ENCODE measurements around the gene ZSCAN10. TPM values are rescaled to one million over a fixed set of nuclear protein-coding genes. Genes with fewer than 3 reads are reported as not detected.

ZSCAN10 gene
- total RNA-seq, 1 donor from 2014 or later: not detected

DNA sequence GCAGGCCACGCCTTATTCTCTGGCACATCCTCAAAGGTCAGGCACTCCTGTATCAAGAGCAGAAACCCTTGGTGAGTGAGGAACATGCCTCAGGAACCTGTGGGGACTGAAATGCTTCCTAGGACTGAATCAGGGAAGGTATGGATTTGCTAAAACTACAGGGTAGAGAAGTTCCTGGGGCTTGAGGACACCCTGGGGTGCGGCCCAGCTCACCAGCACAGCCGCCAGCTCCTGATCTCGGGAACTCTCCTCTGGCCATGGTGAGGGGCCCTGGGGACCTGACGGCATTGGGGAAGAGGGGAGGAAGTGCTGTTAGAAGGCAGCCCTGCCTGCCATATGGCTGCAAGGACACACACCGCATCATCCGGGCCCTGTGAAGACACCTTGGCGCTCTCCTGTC lies 7.5 kb downstream of the ZSCAN10 start:
- Histone ChIP-seq H3K27me3 (peaks cover 7% of the 10 kb centered on the region), H3K4me3 (no peak overlapping the region), H3K9me3 (no peaks in the 10 kb centered on the region), H3K27ac (no peak overlapping the region), H3K4me1 (peaks cover 24% of the 10 kb centered on the region), H3K36me3 (no peaks in the 10 kb centered on the region)
- intact Hi-C loops (cut with DNase I): no loop called here
- DNase-seq: no peak
- TF ChIP-seq, protein P1, sequence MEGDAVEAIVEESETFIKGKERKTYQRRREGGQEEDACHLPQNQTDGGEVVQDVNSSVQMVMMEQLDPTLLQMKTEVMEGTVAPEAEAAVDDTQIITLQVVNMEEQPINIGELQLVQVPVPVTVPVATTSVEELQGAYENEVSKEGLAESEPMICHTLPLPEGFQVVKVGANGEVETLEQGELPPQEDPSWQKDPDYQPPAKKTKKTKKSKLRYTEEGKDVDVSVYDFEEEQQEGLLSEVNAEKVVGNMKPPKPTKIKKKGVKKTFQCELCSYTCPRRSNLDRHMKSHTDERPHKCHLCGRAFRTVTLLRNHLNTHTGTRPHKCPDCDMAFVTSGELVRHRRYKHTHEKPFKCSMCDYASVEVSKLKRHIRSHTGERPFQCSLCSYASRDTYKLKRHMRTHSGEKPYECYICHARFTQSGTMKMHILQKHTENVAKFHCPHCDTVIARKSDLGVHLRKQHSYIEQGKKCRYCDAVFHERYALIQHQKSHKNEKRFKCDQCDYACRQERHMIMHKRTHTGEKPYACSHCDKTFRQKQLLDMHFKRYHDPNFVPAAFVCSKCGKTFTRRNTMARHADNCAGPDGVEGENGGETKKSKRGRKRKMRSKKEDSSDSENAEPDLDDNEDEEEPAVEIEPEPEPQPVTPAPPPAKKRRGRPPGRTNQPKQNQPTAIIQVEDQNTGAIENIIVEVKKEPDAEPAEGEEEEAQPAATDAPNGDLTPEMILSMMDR (IDR thresholded peaks at IDR 0.05): no peak
- no peak for ATAC-seq

DNA sequence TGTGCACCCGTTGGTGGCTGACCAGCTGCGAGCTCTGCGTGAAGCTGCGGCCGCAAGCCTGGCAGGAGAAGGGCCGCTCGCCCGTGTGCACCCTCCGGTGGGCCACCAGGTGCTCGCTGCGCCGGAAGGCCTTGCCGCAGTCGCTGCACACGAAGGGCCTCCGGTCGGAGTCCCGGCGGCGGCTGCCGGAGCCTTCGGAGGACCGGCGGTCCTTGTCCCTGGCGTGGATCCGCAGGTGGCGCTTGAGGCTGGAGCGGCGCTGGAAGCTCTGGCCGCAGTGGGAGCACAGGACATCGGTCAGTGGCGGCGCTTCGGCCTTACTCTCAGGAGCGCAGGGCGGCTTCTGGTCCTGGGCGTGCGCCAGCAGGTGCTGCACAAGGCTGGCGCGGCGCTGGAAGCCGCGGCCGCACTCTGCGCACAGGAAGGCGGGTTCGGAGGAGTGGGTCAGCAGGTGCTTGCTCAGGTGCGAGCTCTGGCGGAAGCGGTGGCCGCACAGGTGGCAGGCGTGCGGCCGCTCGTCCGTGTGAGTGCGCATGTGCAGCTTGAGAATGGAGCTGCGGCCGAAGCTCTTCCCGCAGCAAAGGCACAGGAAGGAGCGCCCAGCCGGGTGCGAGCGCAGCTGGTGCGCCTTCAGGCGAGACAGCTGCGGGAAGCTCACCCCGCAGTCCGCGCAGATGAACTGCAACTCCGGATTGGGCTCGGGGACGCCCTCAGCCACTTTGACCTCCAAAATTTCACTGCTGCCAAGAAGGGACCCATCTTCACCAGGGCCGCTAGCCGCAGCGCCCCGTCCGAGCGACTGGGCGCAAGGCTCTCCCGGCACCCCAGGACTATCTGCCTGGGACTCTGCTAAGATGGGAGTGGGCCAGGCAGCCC lies 9.1 kb downstream of the ZSCAN10 start:
- TF ChIP-seq, protein P1 (IDR thresholded peaks at IDR 0.05): no peak
- Histone ChIP-seq H3K4me1 (peaks cover 24% of the 10 kb centered on the region), H3K4me3 (no peak overlapping the region), H3K36me3 (no peaks in the 10 kb centered on the region), H3K27me3 (peaks cover 7% of the 10 kb centered on the region), H3K27ac (no peak overlapping the region), H3K9me3 (no peaks in the 10 kb centered on the region)
- DNase-seq: no peak
- intact Hi-C loops (cut with DNase I): no loop called here
- no peak for ATAC-seq

- H3K9me3 ChIP-seq: no peaks in the 10 kb centered on the region
- peak; percentile 74 for ATAC-seq
Observed at GRCh38 chr16:3088925-3089716, 10.0 kb downstream of the ZSCAN10 start.

DNA sequence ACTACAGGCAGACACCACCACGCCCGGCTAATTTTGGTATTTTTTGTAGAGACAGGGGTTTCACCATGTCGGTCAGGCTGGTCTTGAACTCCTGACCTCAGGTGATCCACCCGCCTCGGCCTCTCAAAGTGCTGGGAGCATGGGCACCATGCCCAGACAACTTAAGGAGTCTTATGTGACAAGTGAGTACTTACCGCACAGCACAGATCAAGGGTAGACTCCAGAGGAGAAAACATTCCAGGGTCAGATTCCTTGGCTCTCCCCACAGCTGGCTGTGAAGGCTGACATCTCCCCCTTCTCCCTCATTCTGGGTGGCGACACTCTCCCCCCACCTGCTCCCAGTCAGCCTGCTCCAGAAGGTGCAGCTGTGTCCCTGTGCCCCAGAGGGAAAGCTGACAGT lies 10.6 kb downstream of the ZSCAN10 start:
- TF ChIP-seq, protein P1 (IDR thresholded peaks at IDR 0.05): no peak
- ATAC-seq: peak; percentile 75
- Histone ChIP-seq H3K9me3 (no peaks in the 10 kb centered on the region), H3K4me1 (peaks cover 24% of the 10 kb centered on the region), H3K27ac (peak overlapping the region; percentile 81), H3K27me3 (peaks cover 7% of the 10 kb centered on the region), H3K4me3 (no peak overlapping the region), H3K36me3 (no peaks in the 10 kb centered on the region)
- DNase-seq: no peak
- intact Hi-C loops (cut with DNase I): no loop called here

More at GRCh38 chr16:3088925-3089716, 10.0 kb downstream of the ZSCAN10 start:
- peaks cover 7% of the 10 kb centered on the region for H3K27me3 ChIP-seq
- H3K4me1 ChIP-seq: peaks cover 24% of the 10 kb centered on the region
- intact Hi-C loops (cut with DNase I): no loop called here
- no peak for DNase-seq
- no peak overlapping the region for H3K4me3 ChIP-seq
- TF ChIP-seq, protein P1 (IDR thresholded peaks at IDR 0.05): no peak
- peak overlapping the region; percentile 65 for H3K27ac ChIP-seq
- no peaks in the 10 kb centered on the region for H3K36me3 ChIP-seq

DNA sequence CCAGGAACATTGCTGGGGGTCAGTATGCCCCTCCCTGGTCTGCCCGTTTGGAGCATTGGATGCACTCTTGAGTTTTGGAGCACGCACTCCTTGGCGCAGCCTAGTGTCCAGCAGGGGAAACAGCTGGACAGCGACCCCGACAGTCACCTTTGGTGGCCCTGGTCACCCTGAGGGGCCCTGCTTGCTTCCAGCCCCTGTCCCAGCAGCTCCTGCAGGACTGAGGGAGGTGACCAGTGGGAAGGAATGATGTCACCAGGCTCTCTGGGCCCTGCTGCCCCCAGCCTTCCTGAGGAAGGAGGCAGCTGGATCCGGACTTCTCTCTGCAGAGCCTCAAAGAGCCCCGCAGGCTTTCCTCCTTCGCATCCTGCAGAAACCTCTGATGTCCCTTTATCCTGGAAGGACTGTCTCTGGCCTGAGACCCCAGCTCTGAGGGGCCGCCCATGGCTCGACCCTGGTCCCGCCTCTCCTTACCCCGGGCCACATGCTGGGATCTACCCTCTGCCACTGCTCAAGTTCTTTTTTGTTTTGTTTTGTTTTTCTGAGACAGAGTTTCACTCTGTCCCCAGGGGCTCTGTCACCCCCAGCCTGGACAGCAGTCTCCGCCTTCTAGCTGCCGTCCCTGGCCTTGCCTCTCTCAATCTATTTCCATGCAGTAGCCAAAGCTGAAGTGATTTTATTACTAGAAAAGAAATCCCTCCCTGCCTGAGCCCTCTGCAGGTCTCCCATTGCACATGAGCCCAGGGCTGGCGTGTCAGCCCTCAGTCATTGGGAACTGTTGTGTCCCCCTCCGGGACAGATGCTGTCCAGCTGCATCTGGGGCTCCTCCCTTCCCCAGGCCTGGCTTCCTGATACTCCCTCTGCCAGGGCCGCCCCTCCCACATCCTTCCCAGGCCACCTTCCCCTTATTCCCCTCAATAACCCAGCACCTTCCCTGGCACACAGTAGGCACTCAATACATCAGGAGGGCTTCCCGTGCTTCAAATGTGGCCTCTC lies 11.6 kb downstream of the ZSCAN10 start:
- H3K27me3 ChIP-seq: peaks cover 4% of the 10 kb centered on the region
- H3K36me3 ChIP-seq: no peaks in the 10 kb centered on the region
- H3K4me3 ChIP-seq: peak overlapping the region; percentile 49
- H3K27ac ChIP-seq: peak overlapping the region; percentile 81
- H3K4me1 ChIP-seq: peaks cover 24% of the 10 kb centered on the region
- H3K9me3 ChIP-seq: no peaks in the 10 kb centered on the region
- TF ChIP-seq, protein P1 (IDR thresholded peaks at IDR 0.05): peak; percentile 23
- DNase-seq (no peak), ATAC-seq (peak; percentile 58)
- intact Hi-C loops (cut with DNase I): no loop called here

All from upper lobe of right lung (tissue), 1 donor.